Thyroid gland (tissue), 4 donors: ENCODE data around the gene COQ3.

Experiments used
- POLR2A ChIP-seq, 2 donors: fragments of 450-650 bp; IDR thresholded peaks; one replicate each; pipeline ENCODE4 v1.6.1; 2017; ENCODE audit warnings: antibody characterized with exemption in 2 of 2, mild to moderate bottlenecking in 2 of 2, moderate library complexity in 1 of 2
- TF ChIP-seq, protein P1 (sequence below), 6 experiments: fragments of 200-600 bp in 3 of 6; fragments of 450-650 bp in 3 of 6; sonication (generic) in 3 of 6; IDR thresholded peaks; one replicate each; pipeline ENCODE4 v1.5.1; 2016 to 2019; ENCODE audit warnings: antibody characterized with exemption in 6 of 6, mild to moderate bottlenecking in 2 of 6, inconsistent platforms in 1 of 6, moderate library complexity in 1 of 6

GRCh38 chr6:99341862-99342455 lies 52.0 kb downstream of the COQ3 start:
- TF ChIP-seq, protein P1, sequence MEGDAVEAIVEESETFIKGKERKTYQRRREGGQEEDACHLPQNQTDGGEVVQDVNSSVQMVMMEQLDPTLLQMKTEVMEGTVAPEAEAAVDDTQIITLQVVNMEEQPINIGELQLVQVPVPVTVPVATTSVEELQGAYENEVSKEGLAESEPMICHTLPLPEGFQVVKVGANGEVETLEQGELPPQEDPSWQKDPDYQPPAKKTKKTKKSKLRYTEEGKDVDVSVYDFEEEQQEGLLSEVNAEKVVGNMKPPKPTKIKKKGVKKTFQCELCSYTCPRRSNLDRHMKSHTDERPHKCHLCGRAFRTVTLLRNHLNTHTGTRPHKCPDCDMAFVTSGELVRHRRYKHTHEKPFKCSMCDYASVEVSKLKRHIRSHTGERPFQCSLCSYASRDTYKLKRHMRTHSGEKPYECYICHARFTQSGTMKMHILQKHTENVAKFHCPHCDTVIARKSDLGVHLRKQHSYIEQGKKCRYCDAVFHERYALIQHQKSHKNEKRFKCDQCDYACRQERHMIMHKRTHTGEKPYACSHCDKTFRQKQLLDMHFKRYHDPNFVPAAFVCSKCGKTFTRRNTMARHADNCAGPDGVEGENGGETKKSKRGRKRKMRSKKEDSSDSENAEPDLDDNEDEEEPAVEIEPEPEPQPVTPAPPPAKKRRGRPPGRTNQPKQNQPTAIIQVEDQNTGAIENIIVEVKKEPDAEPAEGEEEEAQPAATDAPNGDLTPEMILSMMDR (IDR thresholded peaks at IDR 0.05): no peak
- TF ChIP-seq POLR2A (IDR thresholded peaks at IDR 0.05): no peak
